Endothelial cell of umbilical vein (primary cell): ENCODE measurements around the gene ARL5B. TPM values are rescaled to one million over a fixed set of nuclear protein-coding genes. Genes with fewer than 3 reads are reported as not detected.

Experiments used
- BruUV-seq: library from RNA; stranded (reverse); fragments of 400-500 nt; replicated peaks from 2 replicates; lab custom pipeline; 2021; lab: Mats Ljungman, UMichigan
- CTCF ChIA-PET: fragments of 300-600, 350-600 bp; sonication (Branson Sonifier 250); formaldehyde crosslinking; loops from one replicate; lab custom pipeline; 2021; ENCODE audit warnings: antibody characterized with exemption, inconsistent platforms; lab: Charles Lee
- POLR2A ChIA-PET: fragments of 300-600, 350-600 bp; sonication (Branson Sonifier 250); formaldehyde crosslinking; loops from one replicate; lab custom pipeline; 2021; ENCODE audit warnings: antibody characterized with exemption, inconsistent platforms; lab: Charles Lee
- DNase-seq: peaks from one replicate; pipeline ENCODE4 v3.0.0-alpha.2; 2011; ENCODE audit warnings: low read depth, low spot score
- FAIRE-seq: peaks from 2 replicates; lab custom pipeline; 2011; peaks lifted over from hg19 to GRCh38; lab: Jason Lieb, UNC
- H2AFZ ChIP-seq: 2 replicates; pipeline ENCODE4 v1.6.0; 2012; ENCODE audit warnings: low read depth, low read length, control low read depth, inconsistent platforms
- H3K27ac ChIP-seq: 2 replicates; pipeline ENCODE4 v1.5.1; 2011; ENCODE audit warnings: low read depth, mild to moderate bottlenecking, control low read depth, low read length, moderate library complexity; ENCODE audit not compliant: insufficient read depth
- H3K27me3 ChIP-seq, 2 experiments: 2 replicates each; pipeline versions ENCODE4 v1.6.0 to v1.6.1; 2011; ENCODE audit warnings: low read length in 2 of 2, mixed read lengths in 1 of 2; ENCODE audit not compliant: control insufficient read depth in 2 of 2, insufficient read depth in 2 of 2
- H3K36me3 ChIP-seq, 2 experiments: 2 replicates in 1 of 2; 3 replicates in 1 of 2; pipeline ENCODE4 v1.5.1; 2011; ENCODE audit warnings: low read length in 2 of 2, mild to moderate bottlenecking in 1 of 2, moderate library complexity in 1 of 2; ENCODE audit not compliant: control insufficient read depth in 2 of 2, insufficient read depth in 2 of 2; ENCODE audit errors: extremely low read depth in 1 of 2
- H3K4me1 ChIP-seq: 3 replicates; pipeline ENCODE4 v1.5.1; 2011; ENCODE audit warnings: mild to moderate bottlenecking, low read length; ENCODE audit not compliant: control insufficient read depth, insufficient read depth; ENCODE audit errors: extremely low read depth
- H3K4me2 ChIP-seq: 2 replicates; pipeline ENCODE4 v1.6.1; 2011; ENCODE audit warnings: low read length, control low read depth, mixed read lengths; ENCODE audit not compliant: insufficient read depth
- H3K4me3 ChIP-seq, 3 experiments: fragments of 200-600 bp in 1 of 3; sonication (generic), shearing (Covaris generic) in 1 of 3; replicated peaks in 1 of 3; 2 replicates each; pipeline ENCODE4 v1.5.1; 2011 to 2016; ENCODE audit warnings: control low read depth in 3 of 3, low read length in 3 of 3, mild to moderate bottlenecking in 2 of 3, inconsistent platforms in 1 of 3, low read depth in 1 of 3, moderate library complexity in 1 of 3; ENCODE audit not compliant: insufficient read depth in 1 of 3
- H3K79me2 ChIP-seq: 2 replicates; pipeline ENCODE4 v1.6.0; 2012; ENCODE audit warnings: low read length, inconsistent platforms; ENCODE audit not compliant: control insufficient read depth, insufficient read depth
- H3K9ac ChIP-seq: replicated peaks from 2 replicates; pipeline ENCODE3; 2011; ENCODE audit warnings: low read length, control low read depth; ENCODE audit not compliant: insufficient read depth; ENCODE audit errors: extremely low read depth
- H3K9me1 ChIP-seq: replicated peaks from 3 replicates; pipeline ENCODE4 v1.6.0; 2011; ENCODE audit warnings: mild to moderate bottlenecking, low read length; ENCODE audit not compliant: control insufficient read depth, insufficient read depth; ENCODE audit errors: extremely low read depth
- H3K9me3 ChIP-seq: replicated peaks from 2 replicates; pipeline ENCODE4 v1.5.1; 2012; ENCODE audit warnings: low read length, inconsistent platforms; ENCODE audit not compliant: control insufficient read depth, insufficient read depth
- H4K20me1 ChIP-seq: replicated peaks from 2 replicates; pipeline ENCODE3; 2011; ENCODE audit warnings: mild to moderate bottlenecking, low read length; ENCODE audit not compliant: control insufficient read depth, insufficient read depth; ENCODE audit errors: extremely low read depth
- EZH2 ChIP-seq: IDR thresholded peaks from 2 replicates; pipeline ENCODE4 v1.6.1; 2012; ENCODE audit warnings: borderline replicate concordance, low read depth, mild to moderate bottlenecking, moderate library complexity, low read length, inconsistent platforms; ENCODE audit not compliant: severe bottlenecking
- FOS ChIP-seq: IDR thresholded peaks from 2 replicates; pipeline ENCODE4 v1.6.1; 2011; ENCODE audit warnings: mild to moderate bottlenecking, low read length, moderate library complexity, borderline replicate concordance; ENCODE audit not compliant: insufficient read depth
- GATA2 ChIP-seq: IDR thresholded peaks from 2 replicates; pipeline ENCODE4 v1.7.0; 2011; ENCODE audit warnings: low read depth, mild to moderate bottlenecking, moderate library complexity, mixed read lengths, low read length; ENCODE audit not compliant: insufficient read length, insufficient read depth
- JUN ChIP-seq: IDR thresholded peaks from 2 replicates; pipeline ENCODE4 v1.6.1; 2011; ENCODE audit warnings: borderline replicate concordance, low read depth; ENCODE audit not compliant: insufficient read length, insufficient read depth
- MAX ChIP-seq: IDR thresholded peaks from 2 replicates; pipeline ENCODE4 v1.6.1; 2011; ENCODE audit not compliant: insufficient read depth, insufficient read length
- MYC ChIP-seq: IDR thresholded peaks from one replicate; pipeline ENCODE4 v1.6.1; 2011; ENCODE audit warnings: mild to moderate bottlenecking, low read depth, low read length
- POLR2A ChIP-seq: IDR thresholded peaks from 2 replicates; pipeline ENCODE4 v1.6.1; 2012; ENCODE audit warnings: low read depth, mild to moderate bottlenecking, control low read depth, low read length
- POLR2AphosphoS5 ChIP-seq: IDR thresholded peaks from 2 replicates; pipeline ENCODE4 v1.6.1; 2012; ENCODE audit warnings: low read depth, mild to moderate bottlenecking, control low read depth, low read length, moderate library complexity; ENCODE audit not compliant: insufficient read depth
- dilution Hi-C: fragments of 300-500 bp; cut with MboI; formaldehyde crosslinking; loops from one replicate; pipeline ENCODE4 v1.15.0; 2019; ENCODE audit warnings: low sequenced_read_pairs; ENCODE audit not compliant: extremely low pct_ligation_motif_present
- intact Hi-C: fragments of 100-400 bp; cut with micrococcal nuclease; formaldehyde crosslinking; loops from one replicate; pipeline ENCODE4 v1.10.0; 2022
- polyA plus RNA-seq, 4 experiments: library from polyadenylated mRNA; depleted of rRNA in 3 of 4; stranded (reverse) in 3 of 4; unstranded in 1 of 4; fragments of >200 nt; gene quantifications; 2 replicates each; pipeline versions ENCODE4 v1.2.1 to v1.2.3, GENCODE V29; 2011 to 2012; ENCODE audit warnings: missing spikeins in 1 of 4
- total RNA-seq: library from RNA; stranded (reverse); gene quantifications from 2 replicates; pipeline ENCODE4 v1.2.3, GENCODE V29; 2021
- TF ChIP-seq, protein P1 (sequence below), 2 donors: IDR thresholded peaks; 1 replicate in 1 of 2; 2 replicates in 1 of 2; pipeline ENCODE4 v1.5.1; 2011; ENCODE audit warnings: low read length in 2 of 2, mild to moderate bottlenecking in 2 of 2, moderate library complexity in 2 of 2, control low read depth in 1 of 2, inconsistent platforms in 1 of 2, low read depth in 1 of 2; ENCODE audit not compliant: insufficient read depth in 1 of 2; ENCODE audit errors: extremely low read depth in 1 of 2

ARL5B gene
- total and polyA plus RNA-seq, 2 donors (not counting 3 experiments of a cell fraction or from before 2014, with no cell fraction given) = 5.1 to 19.1 TPM

DNA sequence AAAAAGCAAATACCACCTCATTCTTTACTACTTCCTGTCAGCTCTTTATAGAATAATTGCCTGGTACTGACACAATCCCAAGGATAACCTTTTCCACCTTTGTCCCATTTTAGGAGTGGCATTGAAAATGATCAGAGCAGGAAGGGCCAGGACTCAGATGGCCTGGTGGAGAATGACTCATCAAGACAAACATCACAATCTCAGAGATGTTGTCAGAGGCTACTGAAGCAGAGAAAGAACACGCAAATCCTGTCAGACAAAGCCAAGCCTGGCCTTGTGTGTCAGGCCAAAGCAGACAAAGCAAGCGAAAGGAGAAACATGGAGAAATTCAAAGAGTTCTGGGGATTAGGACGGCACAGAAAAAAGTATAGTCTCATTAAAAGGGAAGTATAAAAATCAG, 48.7 kb upstream of the ARL5B start:
- peak overlapping the region; percentile 74 for H3K4me2 ChIP-seq
- intact Hi-C loops (loop anchor here (1.0 kb wide), 2 partner anchors 41 to 49 kb away; partner anchors contain the start of genes ARL5B and NSUN6), dilution Hi-C loops (no loop called here)
- H4K20me1 ChIP-seq = no peaks in the 10 kb centered on the region
- no TSS peak for BruUV-seq
- H3K36me3 ChIP-seq = no peaks in the 10 kb centered on the region
- H3K9me3 ChIP-seq = no peaks in the 10 kb centered on the region
- no peaks in the 10 kb centered on the region for H3K9me1 ChIP-seq
- TF ChIP-seq GATA2 (peak; percentile 73), POLR2AphosphoS5 (peak; percentile 15), POLR2A (no peak), JUN (peak; percentile 91), MAX (no peak), FOS (peak; percentile 95)
- POLR2A ChIA-PET = no interaction called here
- CTCF ChIA-PET = no interaction called here
- no peaks in the 10 kb centered on the region for H3K79me2 ChIP-seq
- H3K4me1 ChIP-seq = peaks cover 35% of the 10 kb centered on the region
- H3K4me3 ChIP-seq = no peak overlapping the region
- DNase-seq = peak; percentile 84
- no peaks in the 10 kb centered on the region for H3K27me3 ChIP-seq
- H2AFZ ChIP-seq = peak overlapping the region; percentile 85
- peak; percentile 90 for FAIRE-seq
- peak overlapping the region; percentile 91 for H3K27ac ChIP-seq
- peak overlapping the region; percentile 71 for H3K9ac ChIP-seq

DNA sequence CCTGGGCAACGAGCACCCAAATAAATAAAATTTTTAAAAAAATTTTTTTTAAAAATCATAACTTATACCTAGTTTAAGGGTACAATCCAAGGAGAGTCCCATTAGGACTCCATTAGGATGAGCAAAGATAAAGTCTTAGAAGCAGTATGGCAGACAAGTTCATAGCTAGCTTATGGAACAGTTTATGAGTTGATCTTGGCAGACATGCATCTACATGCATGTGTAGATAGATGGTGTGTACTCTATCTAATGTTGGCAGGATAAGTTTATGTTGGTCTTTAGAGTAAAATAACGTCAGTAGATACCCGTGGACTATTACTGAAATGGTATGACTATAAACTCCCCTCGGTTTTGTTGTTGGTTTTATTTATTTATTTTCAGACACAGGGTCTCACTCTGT, 48.1 kb upstream of the ARL5B start:
- H3K4me1 ChIP-seq = peaks cover 35% of the 10 kb centered on the region
- CTCF ChIA-PET = no interaction called here
- no peak overlapping the region for H3K4me3 ChIP-seq
- H2AFZ ChIP-seq = no peak overlapping the region
- no peaks in the 10 kb centered on the region for H3K36me3 ChIP-seq
- H3K27ac ChIP-seq = peak overlapping the region; percentile 91
- intact Hi-C loops = no loop called here
- DNase-seq = no peak
- H3K9me1 ChIP-seq = no peaks in the 10 kb centered on the region
- POLR2A ChIA-PET = no interaction called here
- H3K4me2 ChIP-seq = no peak overlapping the region
- no peaks in the 10 kb centered on the region for H3K79me2 ChIP-seq
- BruUV-seq = no TSS peak
- no peak for TF ChIP-seq POLR2A
- TF ChIP-seq FOS = no peak
- TF ChIP-seq, protein P1, sequence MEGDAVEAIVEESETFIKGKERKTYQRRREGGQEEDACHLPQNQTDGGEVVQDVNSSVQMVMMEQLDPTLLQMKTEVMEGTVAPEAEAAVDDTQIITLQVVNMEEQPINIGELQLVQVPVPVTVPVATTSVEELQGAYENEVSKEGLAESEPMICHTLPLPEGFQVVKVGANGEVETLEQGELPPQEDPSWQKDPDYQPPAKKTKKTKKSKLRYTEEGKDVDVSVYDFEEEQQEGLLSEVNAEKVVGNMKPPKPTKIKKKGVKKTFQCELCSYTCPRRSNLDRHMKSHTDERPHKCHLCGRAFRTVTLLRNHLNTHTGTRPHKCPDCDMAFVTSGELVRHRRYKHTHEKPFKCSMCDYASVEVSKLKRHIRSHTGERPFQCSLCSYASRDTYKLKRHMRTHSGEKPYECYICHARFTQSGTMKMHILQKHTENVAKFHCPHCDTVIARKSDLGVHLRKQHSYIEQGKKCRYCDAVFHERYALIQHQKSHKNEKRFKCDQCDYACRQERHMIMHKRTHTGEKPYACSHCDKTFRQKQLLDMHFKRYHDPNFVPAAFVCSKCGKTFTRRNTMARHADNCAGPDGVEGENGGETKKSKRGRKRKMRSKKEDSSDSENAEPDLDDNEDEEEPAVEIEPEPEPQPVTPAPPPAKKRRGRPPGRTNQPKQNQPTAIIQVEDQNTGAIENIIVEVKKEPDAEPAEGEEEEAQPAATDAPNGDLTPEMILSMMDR (IDR thresholded peaks at IDR 0.05; ENCODE audit: extremely low read depth in 1 of 2, insufficient read depth in 1 of 2, low read depth in 1 of 2, low read length in 2 of 2) = no peak
- TF ChIP-seq POLR2AphosphoS5 = no peak
- TF ChIP-seq JUN = no peak
- no peak for TF ChIP-seq EZH2
- TF ChIP-seq MAX = no peak
- no peak for TF ChIP-seq GATA2
- no peak for TF ChIP-seq MYC
- dilution Hi-C loops = no loop called here
- no peaks in the 10 kb centered on the region for H3K9me3 ChIP-seq
- peak overlapping the region; percentile 71 for H3K9ac ChIP-seq
- H3K27me3 ChIP-seq = no peaks in the 10 kb centered on the region
- FAIRE-seq = no peak
- H4K20me1 ChIP-seq = no peaks in the 10 kb centered on the region
